Gastroesophageal sphincter (tissue), 4 donors: Measurements from ENCODE around the gene SOX5. TPM values are rescaled to one million over a fixed set of nuclear protein-coding genes. Genes with fewer than 3 reads are reported as not detected.

ENCODE experiments used
- ATAC-seq: fragments of 150-250 bp; one replicate; pipeline ENCODE4 v1.9.1; 2016; ENCODE audit warnings: mild to moderate bottlenecking, moderate library complexity
- H3K27ac ChIP-seq, 4 donors: fragments of 200-600 bp; sonication (generic) in 3 of 4; 1 replicate in 3 of 4; 2 replicates in 1 of 4; pipeline ENCODE4 v1.5.1; 2016 to 2019
- H3K27me3 ChIP-seq: fragments of 200-600 bp; sonication (generic); one replicate; pipeline ENCODE4 v1.5.1; 2019
- H3K36me3 ChIP-seq, 2 donors: fragments of 200-600 bp; sonication (generic); one replicate each; pipeline ENCODE4 v1.5.1; 2019; ENCODE audit warnings: control low read depth in 1 of 2
- H3K4me1 ChIP-seq, 3 donors: fragments of 200-600 bp; sonication (generic); 1 replicate in 2 of 3; 2 replicates in 1 of 3; pipeline ENCODE4 v1.5.1; 2016 to 2019; ENCODE audit warnings: control low read depth in 2 of 3
- H3K4me3 ChIP-seq, 2 donors: fragments of 200-600 bp; sonication (generic); one replicate each; pipeline ENCODE4 v1.5.1; 2019; ENCODE audit warnings: mild to moderate bottlenecking in 1 of 2, moderate library complexity in 1 of 2
- H3K9me3 ChIP-seq, 3 donors: fragments of 200-600 bp; sonication (generic); one replicate each; pipeline ENCODE4 v1.5.1; 2017 to 2019; ENCODE audit warnings: control low read depth in 2 of 3
- EP300 ChIP-seq: sonication (generic); formaldehyde crosslinking; IDR thresholded peaks from one replicate; pipeline ENCODE4 v1.6.1; 2017; ENCODE audit warnings: antibody characterized with exemption, mild to moderate bottlenecking
- POLR2A ChIP-seq, 2 donors: fragments of 450-650 bp; IDR thresholded peaks; one replicate each; pipeline ENCODE4 v1.6.1; 2017; ENCODE audit warnings: antibody characterized with exemption in 2 of 2, mild to moderate bottlenecking in 2 of 2, moderate library complexity in 1 of 2
- POLR2AphosphoS5 ChIP-seq: sonication (generic); formaldehyde crosslinking; IDR thresholded peaks from one replicate; pipeline ENCODE4 v1.6.1; 2017; ENCODE audit warnings: antibody characterized with exemption
- WGBS, 2 donors: methylation state at CpG; one replicate each; pipeline ENCODE4 v1.1.5; 2018; ENCODE audit warnings: low coverage in 1 of 2; 5-methylcytosine and 5-hydroxymethylcytosine counted together
- total RNA-seq, 4 donors: library from RNA; depleted of rRNA; stranded (reverse); fragments of >200 nt; gene quantifications; one replicate each; pipeline ENCODE4 v1.1.0, GENCODE V29; 2016
- TF ChIP-seq, protein P1 (sequence below), 4 experiments: fragments of 200-600 bp in 2 of 4; fragments of 450-650 bp in 2 of 4; sonication (generic) in 1 of 4; IDR thresholded peaks; one replicate each; pipeline ENCODE4 v1.5.1; 2017 to 2019; ENCODE audit warnings: antibody characterized with exemption in 4 of 4, mild to moderate bottlenecking in 2 of 4, moderate library complexity in 2 of 4

The SOX5 gene
- total RNA-seq, 4 donors from 2014 or later = 4.9 to 69.9 (median 18.1) TPM

GRCh38 chr12:23938422-23938821 is 11.0 kb downstream of the SOX5 start:
- ATAC-seq = no peak
- WGBS, 2 donors = 91 to 97% methylated on average over 3 of the region's 3 CpGs

GRCh38 chr12:23931176-23931575 is 18.3 kb downstream of the SOX5 start:
- ATAC-seq = no peak
- Histone ChIP-seq H3K36me3 (no peaks in the 10 kb centered on the region), H3K4me1 (no peaks in the 10 kb centered on the region), H3K27me3 (no peaks in the 10 kb centered on the region), H3K27ac (no peak overlapping the region), H3K9me3 (no peaks in the 10 kb centered on the region), H3K4me3 (no peak overlapping the region)
- WGBS, 2 donors = 89 to 90% methylated on average over 2 of the region's 2 CpGs
- TF ChIP-seq, protein P1, sequence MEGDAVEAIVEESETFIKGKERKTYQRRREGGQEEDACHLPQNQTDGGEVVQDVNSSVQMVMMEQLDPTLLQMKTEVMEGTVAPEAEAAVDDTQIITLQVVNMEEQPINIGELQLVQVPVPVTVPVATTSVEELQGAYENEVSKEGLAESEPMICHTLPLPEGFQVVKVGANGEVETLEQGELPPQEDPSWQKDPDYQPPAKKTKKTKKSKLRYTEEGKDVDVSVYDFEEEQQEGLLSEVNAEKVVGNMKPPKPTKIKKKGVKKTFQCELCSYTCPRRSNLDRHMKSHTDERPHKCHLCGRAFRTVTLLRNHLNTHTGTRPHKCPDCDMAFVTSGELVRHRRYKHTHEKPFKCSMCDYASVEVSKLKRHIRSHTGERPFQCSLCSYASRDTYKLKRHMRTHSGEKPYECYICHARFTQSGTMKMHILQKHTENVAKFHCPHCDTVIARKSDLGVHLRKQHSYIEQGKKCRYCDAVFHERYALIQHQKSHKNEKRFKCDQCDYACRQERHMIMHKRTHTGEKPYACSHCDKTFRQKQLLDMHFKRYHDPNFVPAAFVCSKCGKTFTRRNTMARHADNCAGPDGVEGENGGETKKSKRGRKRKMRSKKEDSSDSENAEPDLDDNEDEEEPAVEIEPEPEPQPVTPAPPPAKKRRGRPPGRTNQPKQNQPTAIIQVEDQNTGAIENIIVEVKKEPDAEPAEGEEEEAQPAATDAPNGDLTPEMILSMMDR (IDR thresholded peaks at IDR 0.05) = no peak
- no peak for TF ChIP-seq POLR2AphosphoS5
- TF ChIP-seq EP300 = no peak

More at GRCh38 chr12:23938422-23938821, 11.0 kb downstream of the SOX5 start:
- Histone ChIP-seq H3K36me3 (no peaks in the 10 kb centered on the region), H3K4me1 (no peaks in the 10 kb centered on the region), H3K27me3 (no peaks in the 10 kb centered on the region), H3K27ac (no peak overlapping the region), H3K4me3 (no peak overlapping the region), H3K9me3 (no peaks in the 10 kb centered on the region)
- TF ChIP-seq POLR2AphosphoS5 = no peak
- TF ChIP-seq POLR2A (IDR thresholded peaks at IDR 0.05) = no peak
- TF ChIP-seq EP300 = no peak
- TF ChIP-seq, protein P1 (IDR thresholded peaks at IDR 0.05) = no peak

- no peaks in the 10 kb centered on the region for H3K4me1 ChIP-seq
- 95 to 98% methylated on average over 2 of the region's 2 CpGs for WGBS, 2 donors
- no peaks in the 10 kb centered on the region for H3K36me3 ChIP-seq
- H3K9me3 ChIP-seq = no peaks in the 10 kb centered on the region
- ATAC-seq = no peak
- H3K27ac ChIP-seq = no peak overlapping the region
- H3K27me3 ChIP-seq = no peaks in the 10 kb centered on the region
- TF ChIP-seq EP300 = no peak
- TF ChIP-seq, protein P1 (IDR thresholded peaks at IDR 0.05) = no peak
- no peak for TF ChIP-seq POLR2AphosphoS5
- TF ChIP-seq POLR2A (IDR thresholded peaks at IDR 0.05) = no peak
- H3K4me3 ChIP-seq = no peak overlapping the region
Measured at GRCh38 chr12:23930599-23930998, 18.9 kb downstream of the SOX5 start.

- Histone ChIP-seq H3K4me3 (no peak overlapping the region), H3K27ac (no peak overlapping the region), H3K4me1 (no peaks in the 10 kb centered on the region), H3K36me3 (no peaks in the 10 kb centered on the region), H3K27me3 (no peaks in the 10 kb centered on the region), H3K9me3 (no peaks in the 10 kb centered on the region)
- no peak for ATAC-seq
- 66 to 80% methylated on average over 2 of the region's 2 CpGs for WGBS, 2 donors
- TF ChIP-seq POLR2A (IDR thresholded peaks at IDR 0.05) = no peak
Measured at GRCh38 chr12:23929906-23930305, 19.6 kb downstream of the SOX5 start.

DNA sequence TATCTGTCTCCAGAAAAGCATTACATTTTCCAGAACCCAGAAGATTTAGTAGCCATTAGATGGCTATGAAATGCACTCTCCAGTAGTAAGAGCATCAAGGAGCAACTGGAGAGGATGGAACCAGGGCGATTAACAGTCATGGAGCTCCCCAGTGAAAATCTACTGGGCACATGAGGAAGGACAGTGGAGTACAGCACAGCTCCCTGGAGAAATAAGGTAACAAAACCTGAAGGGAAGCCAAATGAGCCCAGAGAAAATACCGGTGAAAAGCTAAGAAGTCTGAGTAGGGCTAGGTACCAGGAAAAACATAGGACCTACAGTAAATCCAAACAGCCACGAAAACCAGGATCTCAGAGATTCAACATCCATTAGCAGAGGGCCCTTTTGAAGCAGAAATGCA is 21.6 kb downstream of the SOX5 start:
- Histone ChIP-seq H3K4me1 (no peaks in the 10 kb centered on the region), H3K27ac (no peak overlapping the region), H3K27me3 (no peaks in the 10 kb centered on the region), H3K9me3 (no peaks in the 10 kb centered on the region), H3K36me3 (no peaks in the 10 kb centered on the region), H3K4me3 (no peak overlapping the region)
- TF ChIP-seq POLR2AphosphoS5 (no peak), POLR2A (IDR thresholded peaks at IDR 0.05) (no peak), EP300 (no peak)
- TF ChIP-seq, protein P1 (IDR thresholded peaks at IDR 0.05) = no peak
- no peak for ATAC-seq
- WGBS, 2 donors = 86 to 100% methylated on average over 2 to 3 of the region's 3 CpGs
